Thyroid gland (tissue), 4 donors: ENCODE measurements around the gene DNAH3.
"Not testable (repeated sequence)": the region's sequence is repeated elsewhere in the genome, so short reads cannot be mapped to it uniquely, and the experiment has no call there.

Experiments used
- POLR2A ChIP-seq, 2 donors: fragments of 450-650 bp; IDR thresholded peaks; one replicate each; pipeline ENCODE4 v1.6.1; 2017; ENCODE audit warnings: antibody characterized with exemption in 2 of 2, mild to moderate bottlenecking in 2 of 2, moderate library complexity in 1 of 2
- TF ChIP-seq, protein P1 (sequence below), 6 experiments: fragments of 200-600 bp in 3 of 6; fragments of 450-650 bp in 3 of 6; sonication (generic) in 3 of 6; IDR thresholded peaks; one replicate each; pipeline ENCODE4 v1.5.1; 2016 to 2019; ENCODE audit warnings: antibody characterized with exemption in 6 of 6, mild to moderate bottlenecking in 2 of 6, inconsistent platforms in 1 of 6, moderate library complexity in 1 of 6

DNA sequence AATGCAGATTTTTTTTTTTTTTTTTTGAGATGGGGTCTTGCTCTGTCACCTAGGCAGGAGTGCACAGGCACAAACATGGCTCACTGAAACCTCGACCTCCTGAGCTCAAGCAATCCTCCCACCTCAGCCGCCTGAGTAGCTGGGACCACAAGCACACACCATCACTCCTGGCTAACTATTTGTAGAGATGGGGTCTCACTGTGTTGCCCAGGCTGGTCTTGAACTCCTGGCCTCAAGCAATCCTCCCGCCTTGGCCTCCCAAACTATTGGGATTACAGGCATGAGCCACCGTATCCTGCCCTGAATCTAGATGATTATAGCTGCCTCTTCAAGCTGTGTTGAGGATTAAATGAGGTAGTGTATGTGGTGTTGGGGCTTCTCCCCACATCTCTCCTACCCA lies 94.9 kb downstream of the DNAH3 start:
- TF ChIP-seq, protein P1, sequence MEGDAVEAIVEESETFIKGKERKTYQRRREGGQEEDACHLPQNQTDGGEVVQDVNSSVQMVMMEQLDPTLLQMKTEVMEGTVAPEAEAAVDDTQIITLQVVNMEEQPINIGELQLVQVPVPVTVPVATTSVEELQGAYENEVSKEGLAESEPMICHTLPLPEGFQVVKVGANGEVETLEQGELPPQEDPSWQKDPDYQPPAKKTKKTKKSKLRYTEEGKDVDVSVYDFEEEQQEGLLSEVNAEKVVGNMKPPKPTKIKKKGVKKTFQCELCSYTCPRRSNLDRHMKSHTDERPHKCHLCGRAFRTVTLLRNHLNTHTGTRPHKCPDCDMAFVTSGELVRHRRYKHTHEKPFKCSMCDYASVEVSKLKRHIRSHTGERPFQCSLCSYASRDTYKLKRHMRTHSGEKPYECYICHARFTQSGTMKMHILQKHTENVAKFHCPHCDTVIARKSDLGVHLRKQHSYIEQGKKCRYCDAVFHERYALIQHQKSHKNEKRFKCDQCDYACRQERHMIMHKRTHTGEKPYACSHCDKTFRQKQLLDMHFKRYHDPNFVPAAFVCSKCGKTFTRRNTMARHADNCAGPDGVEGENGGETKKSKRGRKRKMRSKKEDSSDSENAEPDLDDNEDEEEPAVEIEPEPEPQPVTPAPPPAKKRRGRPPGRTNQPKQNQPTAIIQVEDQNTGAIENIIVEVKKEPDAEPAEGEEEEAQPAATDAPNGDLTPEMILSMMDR (IDR thresholded peaks at IDR 0.05): not testable (repeated sequence)
- TF ChIP-seq POLR2A (IDR thresholded peaks at IDR 0.05): not testable (repeated sequence)
